ENCODE results near the gene MALT1.

GRCh38 chr18:58639751-58640427 lies 31.4 kb upstream of the MALT1 start:
- TF ChIP-seq CTCF (IDR thresholded peaks at IDR 0.05) (no peak), POLR2A (IDR thresholded peaks at IDR 0.05) (no peak), POLR2AphosphoS5 (IDR thresholded peaks at IDR 0.05) (no peak), EP300 (IDR thresholded peaks at IDR 0.05) (no peak)
